GM21381 (cell line): ENCODE results near the gene FGFRL1.
"Not testable (repeated sequence)": the region's sequence is repeated elsewhere in the genome, so short reads cannot be mapped to it uniquely, and the experiment has no call there.

Experiments used
- ATAC-seq: cut with Tn5 transposase; IDR thresholded peaks from one replicate; pipeline ENCODE4 v1.9.1; 2021; ENCODE audit warnings: mild to moderate bottlenecking, moderate library complexity; ENCODE audit not compliant: unreplicated experiment

FGFRL1 gene

GRCh38 chr4:992297-993110, 18.9 kb upstream of the FGFRL1 start:
- no peak for ATAC-seq

- no peak for ATAC-seq
These were observed 18.1 kb upstream of the FGFRL1 start, which contains the start of gene SLC26A1 for GRCh38 chr4:993111-994029. SLC26A1 (minus strand) TSS chr4:993404; CDS start chr4:991703, 1,701 bp downstream.

- no peak for ATAC-seq
These were observed 16.0 kb upstream of the FGFRL1 start for GRCh38 chr4:995311-996026.

- no peak for ATAC-seq
These were observed 15.1 kb upstream of the FGFRL1 start for GRCh38 chr4:996030-996996.

GRCh38 chr4:996997-997374, 14.4 kb upstream of the FGFRL1 start:
- ATAC-seq, result no peak

- no peak for ATAC-seq
These were observed 13.9 kb upstream of the FGFRL1 start for GRCh38 chr4:997375-998071.

GRCh38 chr4:998096-998691, 13.2 kb upstream of the FGFRL1 start:
- ATAC-seq, result no peak

- ATAC-seq, result not testable (repeated sequence)
These were observed 12.1 kb upstream of the FGFRL1 start for GRCh38 chr4:999240-999863.

GRCh38 chr4:999882-1000425, 11.5 kb upstream of the FGFRL1 start:
- no peak for ATAC-seq

- ATAC-seq, result no peak
These were observed 10.7 kb upstream of the FGFRL1 start for GRCh38 chr4:1000686-1001260.

- no peak for ATAC-seq
These were observed 9.8 kb upstream of the FGFRL1 start for GRCh38 chr4:1001561-1002130.

- no peak for ATAC-seq
These were observed 9.2 kb upstream of the FGFRL1 start for GRCh38 chr4:1002131-1002630.

- no peak for ATAC-seq
These were observed 8.7 kb upstream of the FGFRL1 start for GRCh38 chr4:1002631-1003251.

GRCh38 chr4:1003271-1004070, 8.0 kb upstream of the FGFRL1 start:
- ATAC-seq, result no peak

GRCh38 chr4:1004071-1004418, 7.4 kb upstream of the FGFRL1 start:
- ATAC-seq, result no peak
